Fibroblast of mammary gland (primary cell): ENCODE results near the gene PRKG1.

ENCODE experiments used
- DNase-seq: peaks from one replicate; pipeline ENCODE4 v3.0.0-alpha.2; 2010; ENCODE audit warnings: low read depth
- H3K4me3 ChIP-seq: 2 replicates; pipeline ENCODE4 v1.5.1; 2011; ENCODE audit warnings: low read depth, mild to moderate bottlenecking, low read length, moderate library complexity; ENCODE audit not compliant: control insufficient read depth
- TF ChIP-seq, protein P1 (sequence below): conservative IDR thresholded peaks from 2 replicates; pipeline ENCODE4 v1.5.1; 2011; ENCODE audit warnings: low read depth, low read length, inconsistent platforms; ENCODE audit not compliant: control insufficient read depth, insufficient read depth

Gene PRKG1

DNA sequence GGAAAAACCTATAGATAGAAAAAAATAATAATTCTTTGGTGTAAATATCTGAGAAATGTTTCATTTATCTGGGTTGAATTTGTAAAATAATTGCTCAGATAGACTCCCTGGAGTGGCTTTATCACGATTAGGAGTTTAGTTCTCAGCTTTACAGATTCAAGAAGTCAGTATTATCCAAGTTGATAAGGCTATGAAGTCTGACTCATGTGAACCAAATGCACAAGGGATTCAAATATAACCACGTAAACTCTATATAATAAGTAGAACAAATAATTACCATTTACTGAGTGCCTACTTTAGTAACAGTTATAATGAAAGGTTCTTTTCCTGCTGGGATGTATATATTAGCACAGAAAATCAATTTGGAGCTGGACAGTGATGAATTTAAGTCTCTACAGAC lies 290.4 kb downstream of the PRKG1 start:
- H3K4me3 ChIP-seq, result no peak overlapping the region
- DNase-seq, result no peak
- TF ChIP-seq, protein P1, sequence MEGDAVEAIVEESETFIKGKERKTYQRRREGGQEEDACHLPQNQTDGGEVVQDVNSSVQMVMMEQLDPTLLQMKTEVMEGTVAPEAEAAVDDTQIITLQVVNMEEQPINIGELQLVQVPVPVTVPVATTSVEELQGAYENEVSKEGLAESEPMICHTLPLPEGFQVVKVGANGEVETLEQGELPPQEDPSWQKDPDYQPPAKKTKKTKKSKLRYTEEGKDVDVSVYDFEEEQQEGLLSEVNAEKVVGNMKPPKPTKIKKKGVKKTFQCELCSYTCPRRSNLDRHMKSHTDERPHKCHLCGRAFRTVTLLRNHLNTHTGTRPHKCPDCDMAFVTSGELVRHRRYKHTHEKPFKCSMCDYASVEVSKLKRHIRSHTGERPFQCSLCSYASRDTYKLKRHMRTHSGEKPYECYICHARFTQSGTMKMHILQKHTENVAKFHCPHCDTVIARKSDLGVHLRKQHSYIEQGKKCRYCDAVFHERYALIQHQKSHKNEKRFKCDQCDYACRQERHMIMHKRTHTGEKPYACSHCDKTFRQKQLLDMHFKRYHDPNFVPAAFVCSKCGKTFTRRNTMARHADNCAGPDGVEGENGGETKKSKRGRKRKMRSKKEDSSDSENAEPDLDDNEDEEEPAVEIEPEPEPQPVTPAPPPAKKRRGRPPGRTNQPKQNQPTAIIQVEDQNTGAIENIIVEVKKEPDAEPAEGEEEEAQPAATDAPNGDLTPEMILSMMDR, result no peak

DNA sequence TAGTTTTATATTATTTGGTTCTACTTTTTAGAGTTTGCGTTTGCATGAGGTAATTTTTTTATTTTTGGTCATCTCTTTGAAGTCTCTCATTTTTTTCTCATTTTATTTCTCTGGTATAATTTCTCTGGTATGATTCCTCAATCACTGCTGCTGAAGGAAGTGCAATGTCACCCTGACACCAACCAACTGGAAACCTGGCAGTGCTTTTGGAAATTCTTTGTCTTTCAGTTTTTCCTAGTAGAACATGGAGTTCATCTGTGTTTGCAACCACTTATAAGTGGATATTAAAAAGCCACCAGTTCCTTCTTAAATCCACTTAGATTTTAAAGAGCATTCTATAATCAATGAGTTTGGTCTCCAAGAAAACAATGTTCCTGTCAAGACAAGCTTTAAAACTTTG lies 291.8 kb downstream of the PRKG1 start:
- TF ChIP-seq, protein P1, result no peak
- no peak for DNase-seq
- no peak overlapping the region for H3K4me3 ChIP-seq

DNA sequence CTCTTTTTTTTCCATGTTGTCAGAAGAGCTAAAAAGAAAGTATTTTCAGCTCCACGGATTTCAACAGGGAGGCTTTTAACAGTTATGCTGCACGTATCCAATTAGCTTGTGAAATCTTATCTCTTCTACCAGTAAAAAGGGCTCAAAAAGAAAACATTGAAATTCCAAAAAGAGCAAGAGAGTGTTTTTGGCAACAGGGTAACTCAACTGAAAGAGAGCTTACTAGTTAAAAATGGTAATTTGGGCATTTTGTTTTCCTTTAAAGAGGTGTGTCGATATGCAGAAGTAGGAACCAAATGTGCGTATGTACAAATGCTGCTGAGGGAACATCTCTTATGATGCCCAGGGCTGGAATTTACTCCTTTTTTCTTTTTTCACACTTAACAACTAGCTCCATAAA lies 292.8 kb downstream of the PRKG1 start:
- no peak for DNase-seq
- no peak overlapping the region for H3K4me3 ChIP-seq
- TF ChIP-seq, protein P1, result no peak

DNA sequence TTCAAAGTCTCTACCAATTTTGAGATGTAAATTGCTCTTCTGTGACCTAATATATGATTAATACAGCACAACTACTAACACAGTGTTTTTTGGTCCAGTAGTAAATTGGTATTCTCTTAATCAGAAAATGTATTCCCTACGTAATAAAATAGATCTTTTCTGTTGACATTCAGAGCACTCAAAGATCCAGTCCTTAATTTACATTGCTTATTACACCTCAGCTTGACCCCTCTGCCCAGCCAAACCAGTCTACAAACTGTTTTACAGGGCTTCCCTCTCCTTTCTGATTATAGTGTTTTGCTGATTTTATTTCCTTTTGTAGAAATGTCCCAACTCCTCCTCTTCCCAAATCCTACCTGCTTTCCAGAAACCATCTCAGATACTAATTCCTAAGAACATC lies 293.4 kb downstream of the PRKG1 start:
- TF ChIP-seq, protein P1, result no peak
- no peak for DNase-seq
- H3K4me3 ChIP-seq, result no peak overlapping the region

DNA sequence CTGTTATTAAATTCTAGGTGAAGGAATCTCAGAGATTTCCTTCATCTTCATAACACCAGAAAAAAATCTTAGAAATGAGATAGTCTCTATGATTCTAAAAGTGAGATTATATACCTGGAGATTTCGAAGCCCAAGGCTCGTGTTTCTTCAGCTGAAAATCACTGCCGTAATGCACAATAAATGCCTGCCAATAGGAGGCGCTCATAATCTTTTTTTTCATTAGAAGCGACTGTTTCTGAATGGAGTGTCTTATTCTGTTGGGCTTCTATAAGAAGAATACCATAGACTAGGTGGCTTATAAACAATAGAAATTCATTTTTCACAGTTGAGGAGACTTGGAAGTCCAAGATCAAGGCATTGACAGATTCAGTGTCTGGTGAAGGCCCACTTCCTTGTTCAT lies 294.7 kb downstream of the PRKG1 start:
- DNase-seq, result no peak
- TF ChIP-seq, protein P1, result peak; percentile 8
- no peak overlapping the region for H3K4me3 ChIP-seq

DNA sequence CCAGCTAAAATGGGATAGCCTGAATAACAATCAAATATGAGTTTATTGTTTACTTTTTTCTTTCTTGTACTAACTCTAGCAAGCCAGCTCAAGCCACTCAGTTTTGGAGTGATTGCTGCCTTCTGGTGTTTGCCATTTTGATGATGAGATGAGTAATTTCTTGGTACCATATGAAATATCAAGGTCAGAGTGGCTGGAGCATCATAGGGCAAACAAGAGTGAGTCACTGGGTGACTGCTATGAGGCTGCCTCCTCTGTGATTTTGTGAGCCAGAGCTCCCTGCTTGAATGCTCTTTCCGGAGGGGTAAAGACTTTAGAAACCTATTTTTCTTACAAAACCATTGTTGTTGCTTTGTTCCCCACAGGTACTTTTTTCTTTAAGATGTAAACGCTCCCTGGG lies 295.6 kb downstream of the PRKG1 start:
- peak; percentile 85 for DNase-seq
- TF ChIP-seq, protein P1, result no peak
- no peak overlapping the region for H3K4me3 ChIP-seq

DNA sequence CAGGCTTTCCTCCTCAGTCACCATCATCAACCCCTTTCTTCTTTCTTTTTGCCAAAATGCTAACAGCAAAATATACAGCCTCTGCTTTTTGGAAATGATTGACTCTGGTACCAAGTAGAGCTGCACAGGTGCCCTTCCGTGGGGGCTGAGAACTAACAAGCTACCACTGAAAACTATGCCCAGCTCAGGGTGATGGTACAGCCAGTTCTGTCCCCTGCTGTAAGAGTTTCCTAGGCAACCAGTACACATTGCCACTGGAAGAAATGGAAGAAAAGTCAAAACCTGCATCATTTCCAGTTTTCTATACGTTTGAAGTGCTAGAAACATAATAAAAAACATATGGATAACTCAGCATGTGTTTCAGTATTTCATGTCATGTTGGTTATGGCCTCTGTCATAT lies 297.5 kb downstream of the PRKG1 start:
- TF ChIP-seq, protein P1, result no peak

More for the DNA sequence above, 297.5 kb downstream of the PRKG1 start:
- DNase-seq, result no peak
- no peak overlapping the region for H3K4me3 ChIP-seq
